Vagina (tissue), 2 donors: ENCODE results near the gene RASAL2.
"Not testable (repeated sequence)": the region's sequence is repeated elsewhere in the genome, so short reads cannot be mapped to it uniquely, and the experiment has no call there.

Source experiments
- CTCF ChIP-seq, 3 experiments: fragments of 450-650 bp in 2 of 3; fragments of 200-600 bp in 1 of 3; sonication (generic) in 1 of 3; IDR thresholded peaks; one replicate each; pipeline ENCODE4 v1.5.1; 2017 to 2019; ENCODE audit warnings: antibody characterized with exemption in 3 of 3, mild to moderate bottlenecking in 2 of 3, moderate library complexity in 2 of 3
- POLR2A ChIP-seq, 2 donors: fragments of 450-650 bp; IDR thresholded peaks; one replicate each; pipeline ENCODE4 v1.6.1; 2017; ENCODE audit warnings: antibody characterized with exemption in 2 of 2, mild to moderate bottlenecking in 2 of 2, moderate library complexity in 2 of 2
- POLR2AphosphoS5 ChIP-seq, 2 donors: sonication (generic); formaldehyde crosslinking; IDR thresholded peaks; one replicate each; pipeline ENCODE4 v1.9.0; 2017; ENCODE audit warnings: antibody characterized with exemption in 2 of 2, mild to moderate bottlenecking in 2 of 2, low read depth in 1 of 2; ENCODE audit not compliant: insufficient read depth in 1 of 2

- TF ChIP-seq CTCF (IDR thresholded peaks at IDR 0.05); POLR2AphosphoS5 (IDR thresholded peaks at IDR 0.05; ENCODE audit: insufficient read depth in 1 of 2, low read depth in 1 of 2); POLR2A (IDR thresholded peaks at IDR 0.05): not testable (repeated sequence)
Measured at GRCh38 chr1:178091454-178091853, 2.5 kb upstream of the RASAL2 start.
